ENCODE data around the gene TRAPPC2.

- TF ChIP-seq CTCF (conservative IDR thresholded peaks at IDR 0.05): no peak
- no peak for TF ChIP-seq ZFX (IDR thresholded peaks at IDR 0.05)
Measured at GRCh38 chrX:13676885-13677284, 57.5 kb downstream of the TRAPPC2 start.
